ENCODE results near the gene MXD1.
A peak's percentile ranks its signal among the peaks of the same experiment; 100 is the strongest.

The MXD1 gene

GRCh38 chr2:69954084-69954483, 39.2 kb downstream of the MXD1 start:
- no peak for DNase-seq

GRCh38 chr2:69955029-69955428, 40.1 kb downstream of the MXD1 start:
- no peak for DNase-seq

GRCh38 chr2:69956475-69956979, 41.6 kb downstream of the MXD1 start:
- no peak for DNase-seq

- DNase-seq: no peak
Measured at GRCh38 chr2:69957965-69958364, 43.1 kb downstream of the MXD1 start.

GRCh38 chr2:69958480-69958879, 43.6 kb downstream of the MXD1 start:
- no peak for DNase-seq

GRCh38 chr2:69959425-69959824, 44.5 kb downstream of the MXD1 start:
- no peak for DNase-seq

GRCh38 chr2:69960821-69961220, 45.9 kb downstream of the MXD1 start:
- DNase-seq: no peak

- DNase-seq: peak; percentile 68 to 84
Measured at GRCh38 chr2:69961496-69961895, 46.6 kb downstream of the MXD1 start, which contains the start of gene ASPRV1. TSS of gene ASPRV1 (minus strand) at chr2:69961631. CDS start at chr2:69961436, 195 bp downstream.

- no peak for DNase-seq
Measured at GRCh38 chr2:69962986-69963730, 48.2 kb downstream of the MXD1 start.

- DNase-seq: no peak
Measured at GRCh38 chr2:69964353-69964841, 49.5 kb downstream of the MXD1 start.

- DNase-seq: no peak
Measured at GRCh38 chr2:69965756-69966445, 51.0 kb downstream of the MXD1 start.

- no peak for DNase-seq
Measured at GRCh38 chr2:69966496-69966895, 51.6 kb downstream of the MXD1 start.

GRCh38 chr2:69968609-69969008, 53.7 kb downstream of the MXD1 start:
- no peak for DNase-seq

- DNase-seq: no peak
Measured at GRCh38 chr2:69969126-69969983, 54.4 kb downstream of the MXD1 start.

- no peak for DNase-seq
Measured at GRCh38 chr2:69969991-69970390, 55.1 kb downstream of the MXD1 start.

- no peak for DNase-seq
Measured at GRCh38 chr2:69972822-69973221, 57.9 kb downstream of the MXD1 start.

- DNase-seq: no peak
Measured at GRCh38 chr2:69973335-69973735, 58.4 kb downstream of the MXD1 start.

GRCh38 chr2:69975136-69975852, 60.4 kb downstream of the MXD1 start:
- no peak for DNase-seq

GRCh38 chr2:69975853-69976462, 61.0 kb downstream of the MXD1 start:
- no peak for DNase-seq

- DNase-seq: no peak
Measured at GRCh38 chr2:69977186-69977585, 62.3 kb downstream of the MXD1 start.

- no peak for DNase-seq
Measured at GRCh38 chr2:69977906-69978482, 63.1 kb downstream of the MXD1 start.
